WI38 (cell line): ENCODE measurements around the gene FBXO34.
A peak's percentile ranks its signal among the peaks of the same experiment; 100 is the strongest.

Experiments used
- H3K4me3 ChIP-seq: 2 replicates; pipeline ENCODE4 v1.5.1; 2011; ENCODE audit warnings: low read depth, mild to moderate bottlenecking, control low read depth, low read length
- TF ChIP-seq, protein P1 (sequence below): IDR thresholded peaks from 2 replicates; pipeline ENCODE4 v1.5.1; 2012; ENCODE audit warnings: low read depth, mild to moderate bottlenecking, control low read depth, low read length

Gene FBXO34

DNA sequence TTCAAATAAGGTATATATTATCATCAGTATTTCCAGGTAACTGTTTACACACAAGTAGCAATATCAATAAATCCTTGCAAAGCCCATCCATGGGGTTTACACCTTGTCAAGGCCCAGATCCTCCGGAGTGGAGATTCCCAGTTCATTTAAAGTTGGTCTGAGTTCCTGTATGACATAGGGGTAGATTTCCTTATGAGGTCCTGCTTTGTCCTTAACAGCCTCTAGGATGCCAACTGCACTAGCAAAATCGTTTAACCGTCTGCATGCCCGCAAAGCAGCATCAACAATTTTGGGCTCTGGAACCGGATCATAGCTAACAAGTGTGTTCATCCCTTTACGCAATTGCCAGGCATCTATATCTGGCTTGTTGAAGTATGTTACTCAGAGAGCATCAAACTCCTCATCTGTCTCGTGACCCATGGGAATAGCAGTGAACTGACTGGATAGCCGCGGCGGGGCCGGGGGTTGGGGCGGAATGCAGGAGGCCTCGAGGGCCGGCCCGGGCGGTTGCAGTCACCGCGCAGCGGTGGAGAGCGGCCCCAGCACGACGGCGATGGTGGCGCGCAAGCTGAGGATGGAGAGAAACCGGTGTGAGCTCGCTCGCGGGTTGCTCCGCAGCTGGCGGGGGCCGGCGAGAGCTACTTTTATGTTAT lies 30.6 kb upstream of the FBXO34 start:
- TF ChIP-seq, protein P1, sequence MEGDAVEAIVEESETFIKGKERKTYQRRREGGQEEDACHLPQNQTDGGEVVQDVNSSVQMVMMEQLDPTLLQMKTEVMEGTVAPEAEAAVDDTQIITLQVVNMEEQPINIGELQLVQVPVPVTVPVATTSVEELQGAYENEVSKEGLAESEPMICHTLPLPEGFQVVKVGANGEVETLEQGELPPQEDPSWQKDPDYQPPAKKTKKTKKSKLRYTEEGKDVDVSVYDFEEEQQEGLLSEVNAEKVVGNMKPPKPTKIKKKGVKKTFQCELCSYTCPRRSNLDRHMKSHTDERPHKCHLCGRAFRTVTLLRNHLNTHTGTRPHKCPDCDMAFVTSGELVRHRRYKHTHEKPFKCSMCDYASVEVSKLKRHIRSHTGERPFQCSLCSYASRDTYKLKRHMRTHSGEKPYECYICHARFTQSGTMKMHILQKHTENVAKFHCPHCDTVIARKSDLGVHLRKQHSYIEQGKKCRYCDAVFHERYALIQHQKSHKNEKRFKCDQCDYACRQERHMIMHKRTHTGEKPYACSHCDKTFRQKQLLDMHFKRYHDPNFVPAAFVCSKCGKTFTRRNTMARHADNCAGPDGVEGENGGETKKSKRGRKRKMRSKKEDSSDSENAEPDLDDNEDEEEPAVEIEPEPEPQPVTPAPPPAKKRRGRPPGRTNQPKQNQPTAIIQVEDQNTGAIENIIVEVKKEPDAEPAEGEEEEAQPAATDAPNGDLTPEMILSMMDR, result no peak
- H3K4me3 ChIP-seq, result no peak overlapping the region

DNA sequence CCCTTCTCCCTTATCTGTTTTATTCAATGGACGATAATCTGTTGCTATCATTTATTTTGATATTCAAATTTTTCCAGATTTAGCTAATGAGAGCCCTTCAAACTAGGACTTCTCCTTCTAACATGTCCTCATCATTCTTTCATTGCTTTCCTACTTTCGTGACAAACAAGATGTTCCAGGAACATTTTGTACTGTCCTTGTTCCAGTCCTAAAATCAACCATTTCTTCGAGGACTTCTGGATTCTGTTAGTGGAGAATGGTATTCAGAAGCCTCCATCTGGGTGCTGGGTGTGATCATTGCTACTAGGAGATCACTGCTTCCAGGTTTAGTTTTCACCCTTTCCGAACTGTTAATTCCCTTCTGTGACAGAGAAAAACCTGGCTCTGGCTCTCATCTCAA lies 29.5 kb upstream of the FBXO34 start:
- TF ChIP-seq, protein P1, result no peak
- H3K4me3 ChIP-seq, result no peak overlapping the region

DNA sequence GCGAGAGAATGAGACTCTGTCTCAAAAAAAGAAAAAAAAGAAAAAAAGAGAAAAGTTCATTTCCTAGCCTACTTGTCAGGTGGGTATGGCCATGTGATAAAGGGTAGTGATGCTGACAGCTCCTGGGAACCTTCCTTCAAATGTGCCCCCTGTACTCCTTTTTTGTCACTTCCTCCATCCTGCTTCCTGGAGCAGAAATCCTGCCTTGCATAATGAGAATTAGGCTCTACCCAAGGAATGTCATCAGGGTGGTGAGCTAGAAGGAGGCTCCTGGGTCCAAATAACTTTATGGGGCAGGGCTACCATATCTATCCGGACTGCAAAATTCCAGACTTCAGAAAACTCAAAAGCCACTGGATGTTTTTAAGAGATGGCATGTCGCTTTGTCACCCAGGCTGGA lies 27.8 kb upstream of the FBXO34 start:
- H3K4me3 ChIP-seq, result no peak overlapping the region
- TF ChIP-seq, protein P1, result no peak

DNA sequence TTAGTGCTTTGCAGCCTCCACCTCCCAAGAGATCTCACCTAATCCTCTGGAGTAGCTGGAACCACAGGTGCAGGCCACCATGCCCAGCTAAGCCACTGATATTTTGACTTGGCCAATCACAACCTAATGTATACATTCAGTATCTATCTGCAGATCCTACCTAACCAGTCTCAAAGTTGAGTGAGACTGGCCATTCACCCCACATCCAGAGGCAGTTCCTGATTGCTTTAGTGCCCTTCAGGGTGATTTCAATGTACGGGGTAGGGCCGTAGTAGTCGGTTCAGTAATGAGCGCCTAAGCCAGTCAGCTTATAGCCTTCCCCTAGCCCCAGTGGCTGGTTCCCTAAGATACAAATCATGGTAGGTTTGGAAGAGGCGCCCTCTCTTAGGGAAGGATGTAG lies 27.4 kb upstream of the FBXO34 start:
- no peak overlapping the region for H3K4me3 ChIP-seq
- TF ChIP-seq, protein P1, result no peak

DNA sequence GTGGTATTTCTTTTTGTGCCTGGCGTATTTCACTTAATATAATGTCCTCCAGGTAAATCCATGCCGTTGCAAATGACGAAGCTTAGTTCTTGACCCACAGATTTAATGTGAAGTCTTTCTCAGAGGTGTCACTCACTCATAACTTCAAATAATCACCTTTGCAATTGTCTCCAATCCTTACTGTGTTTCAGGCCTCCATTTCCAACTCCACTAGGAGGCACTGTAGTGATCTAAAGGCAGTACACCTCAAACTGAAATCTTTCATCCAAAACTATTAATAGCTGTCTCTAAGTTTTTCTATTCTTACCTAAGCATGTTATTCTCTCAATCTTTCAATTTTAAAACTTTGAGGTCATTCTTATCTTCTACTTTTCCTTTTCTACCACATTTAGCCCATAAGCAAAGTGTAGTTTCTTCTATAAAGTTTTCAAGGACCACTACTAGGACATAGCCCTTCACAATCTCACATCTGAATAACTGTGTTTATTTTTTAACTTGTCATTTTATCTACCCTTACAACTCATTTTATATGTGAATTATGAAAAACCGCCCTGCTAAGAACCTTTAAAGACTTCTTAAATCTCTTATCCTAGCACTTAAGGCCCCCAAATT lies 25.5 kb upstream of the FBXO34 start:
- TF ChIP-seq, protein P1, result peak; percentile 52
- H3K4me3 ChIP-seq, result no peak overlapping the region

DNA sequence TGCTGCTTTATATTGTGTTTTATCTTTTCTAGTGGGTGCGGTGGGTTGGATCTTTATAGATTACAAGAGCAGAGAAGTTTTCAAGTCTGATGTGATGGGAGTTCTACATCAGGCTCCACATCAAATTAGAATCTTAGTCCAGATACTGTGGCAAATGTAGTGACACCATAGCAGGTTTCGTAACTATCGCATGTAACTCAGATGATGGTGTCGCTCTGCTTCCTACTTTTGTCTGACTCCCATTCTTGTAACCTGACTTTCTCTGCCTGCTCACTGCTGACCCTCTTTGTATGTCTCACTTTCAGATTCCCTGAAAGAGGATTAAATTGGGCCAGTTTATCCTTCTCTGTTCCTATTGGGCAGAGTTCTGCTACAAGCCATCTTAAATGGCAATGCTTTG lies 22.8 kb upstream of the FBXO34 start:
- no peak overlapping the region for H3K4me3 ChIP-seq
- TF ChIP-seq, protein P1, result no peak

DNA sequence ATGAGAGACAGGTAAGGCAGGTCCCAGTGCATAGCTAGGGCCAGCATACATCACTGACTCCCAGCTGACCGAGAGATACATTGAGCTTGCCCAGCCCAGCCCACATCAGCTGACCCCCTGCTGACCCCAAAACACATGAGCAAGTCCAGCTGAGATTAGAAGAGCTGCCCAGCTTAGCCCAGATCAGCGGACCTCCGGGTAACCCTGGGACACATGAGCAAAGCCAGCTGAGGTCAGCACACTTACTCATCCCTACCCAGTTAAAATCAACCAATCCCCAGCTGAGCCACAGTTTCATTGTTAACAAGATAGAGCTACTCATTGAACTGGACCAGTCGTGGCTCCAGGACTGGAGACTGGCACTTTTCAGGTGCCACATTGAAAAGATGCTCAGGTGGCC lies 21.8 kb upstream of the FBXO34 start:
- TF ChIP-seq, protein P1, result no peak
- H3K4me3 ChIP-seq, result no peak overlapping the region
